Right lobe of liver (tissue), 4 donors: ENCODE measurements around the gene RNF150.

ENCODE experiments used
- POLR2A ChIP-seq: fragments of 450-650 bp; IDR thresholded peaks from one replicate; pipeline ENCODE4 v1.6.1; 2017; ENCODE audit warnings: antibody characterized with exemption, mild to moderate bottlenecking
- TF ChIP-seq, protein P1 (sequence below), 4 donors: fragments of 200-600 bp in 3 of 4; fragments of 450-650 bp in 1 of 4; IDR thresholded peaks; one replicate each; pipeline versions ENCODE4 v1.5.1 to v1.8.0; 2016 to 2022; ENCODE audit warnings: antibody characterized with exemption in 4 of 4, mild to moderate bottlenecking in 2 of 4
- donor health status: DM: no; HTN: no; CAD: no.
- donor health status: DM: no; HTN: no; CAD: no.
- donor health status: DM: no; HTN: yes; CAD: no.

DNA sequence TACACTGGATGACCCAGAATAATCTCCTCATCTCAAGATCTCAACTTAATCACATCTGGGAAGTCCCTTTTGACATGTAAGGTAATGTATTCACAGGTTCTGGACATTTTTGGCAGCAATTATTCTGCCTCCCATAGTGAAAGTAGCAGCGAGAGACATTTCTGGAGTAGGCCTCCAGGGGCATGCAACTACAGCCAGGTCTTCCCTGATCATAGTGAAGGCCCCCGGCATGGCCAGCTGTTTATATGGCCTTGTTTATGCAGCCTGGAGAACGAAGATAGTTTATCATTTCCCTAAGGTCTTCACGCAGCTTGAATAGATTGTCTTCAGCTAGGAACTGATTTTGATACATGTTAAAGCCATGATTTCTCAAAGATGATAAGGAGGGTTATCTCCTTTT lies 139.9 kb downstream of the RNF150 start:
- TF ChIP-seq, protein P1, sequence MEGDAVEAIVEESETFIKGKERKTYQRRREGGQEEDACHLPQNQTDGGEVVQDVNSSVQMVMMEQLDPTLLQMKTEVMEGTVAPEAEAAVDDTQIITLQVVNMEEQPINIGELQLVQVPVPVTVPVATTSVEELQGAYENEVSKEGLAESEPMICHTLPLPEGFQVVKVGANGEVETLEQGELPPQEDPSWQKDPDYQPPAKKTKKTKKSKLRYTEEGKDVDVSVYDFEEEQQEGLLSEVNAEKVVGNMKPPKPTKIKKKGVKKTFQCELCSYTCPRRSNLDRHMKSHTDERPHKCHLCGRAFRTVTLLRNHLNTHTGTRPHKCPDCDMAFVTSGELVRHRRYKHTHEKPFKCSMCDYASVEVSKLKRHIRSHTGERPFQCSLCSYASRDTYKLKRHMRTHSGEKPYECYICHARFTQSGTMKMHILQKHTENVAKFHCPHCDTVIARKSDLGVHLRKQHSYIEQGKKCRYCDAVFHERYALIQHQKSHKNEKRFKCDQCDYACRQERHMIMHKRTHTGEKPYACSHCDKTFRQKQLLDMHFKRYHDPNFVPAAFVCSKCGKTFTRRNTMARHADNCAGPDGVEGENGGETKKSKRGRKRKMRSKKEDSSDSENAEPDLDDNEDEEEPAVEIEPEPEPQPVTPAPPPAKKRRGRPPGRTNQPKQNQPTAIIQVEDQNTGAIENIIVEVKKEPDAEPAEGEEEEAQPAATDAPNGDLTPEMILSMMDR (IDR thresholded peaks at IDR 0.05) = no peak
- no peak for TF ChIP-seq POLR2A
